IMR-90 (cell line): ENCODE data around the gene IP6K2. TPM values are rescaled to one million over a fixed set of nuclear protein-coding genes. Genes with fewer than 3 reads are reported as not detected.

Source experiments
- ATAC-seq: fragments of 200-7000 bp; cut with Tn5 transposase; 2 replicates; pipeline ENCODE4 v1.9.1; 2020; ENCODE audit warnings: low read depth, mild to moderate bottlenecking, moderate library complexity
- BruUV-seq: library from RNA; stranded (reverse); fragments of 400-500 nt; replicated peaks from 2 replicates; lab custom pipeline; 2021; lab: Mats Ljungman, UMichigan
- CTCF ChIA-PET: fragments of 300-600 bp; formaldehyde crosslinking; extraction: SDS; loops from one replicate; lab custom pipeline; 2021; ENCODE audit warnings: antibody characterized with exemption; lab: Yijun Ruan, JAX
- POLR2A ChIA-PET: fragments of 300-600 bp; sonication (Branson Sonifier 250); formaldehyde crosslinking; loops from one replicate; lab custom pipeline; 2022; ENCODE audit warnings: antibody characterized with exemption; ENCODE audit not compliant: unreplicated experiment; lab: Charles Lee
- DNase-seq: peaks from one replicate; pipeline ENCODE4 v3.0.0; 2013
- H2AFZ ChIP-seq: replicated peaks from 2 replicates; pipeline ENCODE3; 2013; ENCODE audit warnings: low read length, mild to moderate bottlenecking; ENCODE audit not compliant: poor library complexity
- H2AK5ac ChIP-seq: 2 replicates; pipeline ENCODE4 v1.6.1; 2013; ENCODE audit warnings: low read depth, low read length, inconsistent platforms
- H2AK9ac ChIP-seq: replicated peaks from 2 replicates; pipeline ENCODE3; 2013; ENCODE audit warnings: mild to moderate bottlenecking, low read depth, low read length, moderate library complexity; ENCODE audit not compliant: poor library complexity
- H2BK120ac ChIP-seq: 2 replicates; pipeline ENCODE4 v1.6.1; 2013; ENCODE audit warnings: low read depth, low read length, inconsistent platforms
- H2BK15ac ChIP-seq: 3 replicates; pipeline ENCODE4 v1.6.1; 2013; ENCODE audit warnings: low read depth, low read length, inconsistent platforms
- H2BK20ac ChIP-seq: 2 replicates; pipeline ENCODE4 v1.6.1; 2013; ENCODE audit warnings: low read depth, mild to moderate bottlenecking, inconsistent platforms, low read length, moderate library complexity
- H2BK5ac ChIP-seq: 2 replicates; pipeline ENCODE4 v1.6.1; 2013; ENCODE audit warnings: mild to moderate bottlenecking, low read depth, low read length, inconsistent platforms; ENCODE audit not compliant: poor library complexity, severe bottlenecking
- H3K14ac ChIP-seq: replicated peaks from 2 replicates; pipeline ENCODE4 v1.6.1; 2013; ENCODE audit warnings: low read depth, low read length, inconsistent platforms
- H3K18ac ChIP-seq: 2 replicates; pipeline ENCODE4 v1.6.1; 2013; ENCODE audit warnings: low read depth, low read length, control low read depth
- H3K23ac ChIP-seq: 2 replicates; pipeline ENCODE4 v1.6.1; 2013; ENCODE audit warnings: low read depth, low read length, inconsistent platforms
- H3K27ac ChIP-seq: 2 replicates; pipeline ENCODE4 v1.5.1; 2013; ENCODE audit warnings: mild to moderate bottlenecking, control low read depth, low read length; ENCODE audit not compliant: insufficient read depth
- H3K27me3 ChIP-seq: 2 replicates; pipeline ENCODE4 v1.6.1; 2013; ENCODE audit warnings: low read length; ENCODE audit not compliant: control insufficient read depth, insufficient read depth
- H3K36me3 ChIP-seq: 2 replicates; pipeline ENCODE4 v1.6.1; 2013; ENCODE audit warnings: low read length, mixed read lengths; ENCODE audit not compliant: control insufficient read depth, insufficient read depth
- H3K4ac ChIP-seq: 2 replicates; pipeline ENCODE4 v1.6.1; 2013; ENCODE audit warnings: low read depth, low read length, inconsistent platforms
- H3K4me1 ChIP-seq: 2 replicates; pipeline ENCODE4 v1.6.1; 2013; ENCODE audit warnings: low read length, mixed read lengths; ENCODE audit not compliant: control insufficient read depth, insufficient read depth
- H3K4me2 ChIP-seq: 2 replicates; pipeline ENCODE4 v1.6.1; 2013; ENCODE audit warnings: low read depth, mild to moderate bottlenecking, control low read depth, low read length, moderate library complexity
- H3K4me3 ChIP-seq: 2 replicates; pipeline ENCODE4 v1.5.1; 2013; ENCODE audit warnings: low read depth, mild to moderate bottlenecking, control low read depth, low read length, moderate library complexity; ENCODE audit not compliant: insufficient read depth
- H3K56ac ChIP-seq: 2 replicates; pipeline ENCODE4 v1.6.1; 2013; ENCODE audit warnings: low read length, inconsistent platforms; ENCODE audit not compliant: insufficient read depth; ENCODE audit errors: extremely low read depth
- H3K79me1 ChIP-seq, 2 experiments: 2 replicates each; pipeline ENCODE4 v1.6.1; 2013; ENCODE audit warnings: low read length in 2 of 2, inconsistent platforms in 1 of 2, low read depth in 1 of 2
- H3K9ac ChIP-seq: 2 replicates; pipeline ENCODE4 v1.6.1; 2013; ENCODE audit warnings: low read depth, low read length, control low read depth
- H3K9me1 ChIP-seq: 2 replicates; pipeline ENCODE4 v1.6.1; 2013; ENCODE audit warnings: low read length, inconsistent platforms; ENCODE audit not compliant: insufficient read depth
- H3K9me3 ChIP-seq: 2 replicates; pipeline ENCODE4 v1.6.1; 2013; ENCODE audit warnings: low read length; ENCODE audit not compliant: control insufficient read depth, insufficient read depth
- H4K20me1 ChIP-seq: 2 replicates; pipeline ENCODE4 v1.6.1; 2013; ENCODE audit warnings: low read length, inconsistent platforms; ENCODE audit not compliant: insufficient read depth
- H4K5ac ChIP-seq: 2 replicates; pipeline ENCODE4 v1.6.1; 2013; ENCODE audit warnings: mild to moderate bottlenecking, low read depth, low read length, control low read depth
- H4K8ac ChIP-seq, 2 experiments: 2 replicates each; pipeline ENCODE4 v1.6.1; 2013; ENCODE audit warnings: low read depth in 2 of 2, low read length in 2 of 2, control low read depth in 1 of 2, inconsistent platforms in 1 of 2
- H4K91ac ChIP-seq: 2 replicates; pipeline ENCODE4 v1.6.1; 2013; ENCODE audit warnings: low read depth, low read length, inconsistent platforms; ENCODE audit not compliant: insufficient read depth
- BHLHE40 ChIP-seq: fragments of 150-350 bp; IDR thresholded peaks from 2 replicates; pipeline ENCODE4 v1.6.1; 2016; ENCODE audit warnings: mild to moderate bottlenecking, low read depth, low read length
- CHD1 ChIP-seq: IDR thresholded peaks from 2 replicates; pipeline ENCODE4 v1.6.1; 2012; ENCODE audit warnings: low read depth, low read length, improper control_type of control experiment
- MAFK ChIP-seq: IDR thresholded peaks from 2 replicates; pipeline ENCODE4 v1.6.1; 2012; ENCODE audit warnings: low read depth, low read length, improper control_type of control experiment
- MXI1 ChIP-seq: IDR thresholded peaks from 2 replicates; pipeline ENCODE4 v1.6.1; 2012; ENCODE audit warnings: low read depth, mild to moderate bottlenecking, low read length, moderate library complexity, borderline replicate concordance
- WGBS, 2 experiments: methylation state at CpG; one replicate each; pipeline versions ENCODE4 v1.1.5 to v1.1.7; 2013; ENCODE audit warnings: missing lambda C conversion rate in 2 of 2; ENCODE audit not compliant: insufficient read length in 1 of 2; ENCODE audit errors: extremely low coverage in 2 of 2; 5-methylcytosine and 5-hydroxymethylcytosine counted together
- dilution Hi-C: fragments of 300-500 bp; cut with HindIII; formaldehyde crosslinking; loops from one replicate; pipeline ENCODE4 v1.14.3; 2018; ENCODE audit warnings: low sequenced_read_pairs; ENCODE audit not compliant: unreplicated experiment
- in situ Hi-C: fragments of 300-500 bp; cut with MboI; formaldehyde crosslinking; loops from 3 replicates; pipeline ENCODE4 v1.14.3; 2019; ENCODE audit warnings: low sequenced_read_pairs, inconsistent platforms, mixed read lengths
- intact Hi-C: fragments of 100-400 bp; cut with micrococcal nuclease; formaldehyde crosslinking; loops from 2 replicates; pipeline ENCODE4 v1.10.0; 2022
- polyA plus RNA-seq, 3 experiments: library from polyadenylated mRNA; depleted of rRNA; stranded (reverse); fragments of >200 nt; gene quantifications; 2 replicates each; pipeline ENCODE4 v1.2.3, GENCODE V29; 2012; ENCODE audit warnings: low replicate concordance in 1 of 3
- total RNA-seq: library from RNA; depleted of rRNA; stranded (reverse); fragments of >200 nt; gene quantifications from 2 replicates; pipeline ENCODE4 v1.2.3, GENCODE V29; 2012

The IP6K2 gene
- total and polyA plus RNA-seq, 2 of the 4 experiments (the other 2 are of a cell fraction): 73.7 to 169 TPM

GRCh38 chr3:48702320-48702920, 14.6 kb downstream of the IP6K2 start:
- H3K4ac ChIP-seq: no peak overlapping the region
- in situ Hi-C loops: no loop called here
- POLR2A ChIA-PET: no interaction called here
- H3K18ac ChIP-seq: no peak overlapping the region
- H3K27me3 ChIP-seq: no peaks in the 10 kb centered on the region
- no peak overlapping the region for H2BK15ac ChIP-seq
- H2BK20ac ChIP-seq: no peak overlapping the region
- H3K9ac ChIP-seq: no peak overlapping the region
- H3K14ac ChIP-seq: no peak overlapping the region
- no peak overlapping the region for H2BK120ac ChIP-seq
- no peak for DNase-seq
- H2AFZ ChIP-seq: no peak overlapping the region
- peaks cover 18 to 74% of the 10 kb centered on the region in 2 experiments for H3K79me1 ChIP-seq
- peaks cover 22% of the 10 kb centered on the region for H3K9me1 ChIP-seq
- peaks cover 28% of the 10 kb centered on the region for H3K36me3 ChIP-seq
- peaks cover 3% of the 10 kb centered on the region for H3K4me1 ChIP-seq
- no peaks in the 10 kb centered on the region for H3K9me3 ChIP-seq
- no peak overlapping the region for H2AK9ac ChIP-seq
- no peak overlapping the region for H3K4me2 ChIP-seq
- no peak for ATAC-seq
- H2AK5ac ChIP-seq: no peak overlapping the region
- BruUV-seq: no TSS peak
- TF ChIP-seq BHLHE40 (no peak), CHD1 (no peak), MXI1 (no peak), MAFK (no peak)
- no peak overlapping the region for H2BK5ac ChIP-seq
- peaks cover 99% of the 10 kb centered on the region for H4K20me1 ChIP-seq
- no peak overlapping the region for H4K8ac ChIP-seq
- no peak overlapping the region for H3K4me3 ChIP-seq
- no peak overlapping the region for H4K91ac ChIP-seq
- dilution Hi-C loops: no loop called here
- WGBS, 2 experiments: 93% methylated on average over 6 of the region's 6 CpGs; no CpG with 5 or more reads in 1 of the 2 experiments
- no peak overlapping the region for H4K5ac ChIP-seq
- intact Hi-C loops: no loop called here
- no peak overlapping the region for H3K56ac ChIP-seq
- no peak overlapping the region for H3K27ac ChIP-seq
- no peak overlapping the region for H3K23ac ChIP-seq
- CTCF ChIA-PET: no interaction called here
